SK-N-SH (cell line): Measurements from ENCODE around the gene NARS2. TPM values are rescaled to one million over a fixed set of nuclear protein-coding genes. Genes with fewer than 3 reads are reported as not detected.

ENCODE experiments used
- CTCF ChIA-PET: fragments of 300-600, 350-600 bp; formaldehyde crosslinking; extraction: SDS; loops from one replicate; lab custom pipeline; 2021; lab: Yijun Ruan, JAX
- POLR2A ChIA-PET: fragments of 350-600 bp; sonication (Branson Sonifier 250); formaldehyde crosslinking; extraction: SDS; loops from one replicate; lab custom pipeline; 2020; ENCODE audit warnings: antibody characterized with exemption, inconsistent platforms; lab: Yijun Ruan, JAX
- DNase-seq: peaks from one replicate; pipeline ENCODE4 v3.0.0; 2012
- H2AFZ ChIP-seq: fragments of 200-600 bp; sonication (generic); 2 replicates; pipeline ENCODE4 v1.8.1; 2016; ENCODE audit warnings: antibody characterized with exemption, mild to moderate bottlenecking, low read depth
- H3F3A ChIP-seq: fragments of 200-600 bp; sonication (generic); replicated peaks from 2 replicates; pipeline ENCODE3; 2016; ENCODE audit warnings: antibody characterized with exemption, mild to moderate bottlenecking; ENCODE audit not compliant: insufficient read depth
- H3K27ac ChIP-seq, 2 experiments: fragments of 200-500 bp in 1 of 2; fragments of 200-600 bp in 1 of 2; sonication (Bioruptor generic) in 1 of 2; sonication (generic), shearing (Covaris generic) in 1 of 2; 2 replicates each; pipeline versions ENCODE4 v1.5.1 to v1.6.1; 2014 to 2016; ENCODE audit warnings: low read depth in 2 of 2, inconsistent platforms in 1 of 2, low read length in 1 of 2, mild to moderate bottlenecking in 1 of 2, mixed read lengths in 1 of 2
- H3K27me3 ChIP-seq: fragments of 200-600 bp; sonication (generic), shearing (Covaris generic); 2 replicates; pipeline ENCODE4 v1.6.1; 2016; ENCODE audit warnings: mixed run types; ENCODE audit not compliant: insufficient read depth
- H3K36me3 ChIP-seq, 2 experiments: fragments of 200-500 bp in 1 of 2; fragments of 200-600 bp in 1 of 2; sonication (Bioruptor generic) in 1 of 2; sonication (generic) in 1 of 2; replicated peaks in 1 of 2; 2 replicates each; pipeline versions ENCODE3 to v1.5.1; 2014 to 2016; ENCODE audit warnings: low read length in 1 of 2, mild to moderate bottlenecking in 1 of 2; ENCODE audit not compliant: insufficient read depth in 2 of 2, control insufficient read depth in 1 of 2
- H3K4me1 ChIP-seq, 2 experiments: fragments of 200-500 bp in 1 of 2; fragments of 200-600 bp in 1 of 2; sonication (Bioruptor generic) in 1 of 2; sonication (generic), shearing (Covaris generic) in 1 of 2; 2 replicates each; pipeline versions ENCODE4 v1.5.1 to v1.6.1; 2014 to 2016; ENCODE audit warnings: low read depth in 1 of 2, low read length in 1 of 2, mixed run types in 1 of 2; ENCODE audit not compliant: insufficient read depth in 2 of 2, control insufficient read depth in 1 of 2
- H3K4me2 ChIP-seq: fragments of 200-600 bp; sonication (generic), shearing (Covaris generic); 2 replicates; pipeline ENCODE4 v1.6.1; 2017; ENCODE audit warnings: mixed run types
- H3K4me3 ChIP-seq, 2 experiments: fragments of 200-500 bp in 1 of 2; fragments of 200-600 bp in 1 of 2; sonication (Bioruptor generic) in 1 of 2; sonication (generic), shearing (Covaris generic) in 1 of 2; 2 replicates each; pipeline versions ENCODE4 v1.5.1 to v1.8.1; 2014 to 2016; ENCODE audit warnings: low read depth in 2 of 2, inconsistent platforms in 1 of 2, low read length in 1 of 2, mild to moderate bottlenecking in 1 of 2, mixed read lengths in 1 of 2, moderate library complexity in 1 of 2
- H3K79me2 ChIP-seq: fragments of 200-600 bp; sonication (generic); 2 replicates; pipeline ENCODE4 v1.8.1; 2017; ENCODE audit warnings: mild to moderate bottlenecking; ENCODE audit not compliant: insufficient read depth
- H3K9ac ChIP-seq: fragments of 200-600 bp; sonication (generic); 2 replicates; pipeline ENCODE4 v1.6.1; 2017; ENCODE audit warnings: mixed run types
- H3K9me2 ChIP-seq: fragments of 200-600 bp; sonication (generic); 2 replicates; pipeline ENCODE4 v1.6.1; 2017; ENCODE audit warnings: mixed run types
- H3K9me3 ChIP-seq: fragments of 200-600 bp; sonication (generic); 2 replicates; pipeline ENCODE4 v1.6.1; 2017; ENCODE audit warnings: mixed run types, mild to moderate bottlenecking, moderate library complexity
- H4K20me1 ChIP-seq: fragments of 200-600 bp; sonication (generic); 2 replicates; pipeline ENCODE4 v1.6.1; 2017; ENCODE audit warnings: mild to moderate bottlenecking, mixed run types; ENCODE audit not compliant: insufficient read depth
- CHD2 ChIP-seq: fragments of 150-350 bp; IDR thresholded peaks from 2 replicates; pipeline ENCODE4 v1.6.1; 2018; ENCODE audit warnings: low read length; ENCODE audit not compliant: partially characterized antibody
- ELF1 ChIP-seq: IDR thresholded peaks from 2 replicates; pipeline ENCODE4 v1.4.0; 2012
- FOXJ3 ChIP-seq: sonication (generic); formaldehyde crosslinking; IDR thresholded peaks from 2 replicates; pipeline ENCODE4 v1.5.1; 2020; ENCODE audit warnings: mild to moderate bottlenecking, missing genetic modification reagents
- GABPA ChIP-seq: IDR thresholded peaks from 2 replicates; pipeline ENCODE4 v1.4.0; 2012; ENCODE audit warnings: low read depth, mild to moderate bottlenecking
- GATA2 ChIP-seq: sonication (generic); formaldehyde crosslinking; IDR thresholded peaks from 2 replicates; pipeline ENCODE4 v1.5.0; 2020; ENCODE audit warnings: mild to moderate bottlenecking, missing genetic modification reagents
- IRF3 ChIP-seq: fragments of 150-350 bp; IDR thresholded peaks from 2 replicates; pipeline ENCODE4 v1.6.1; 2016; ENCODE audit warnings: mild to moderate bottlenecking, low read depth, low read length
- NRF1 ChIP-seq: IDR thresholded peaks from 2 replicates; pipeline ENCODE4 v1.6.1; 2012; ENCODE audit warnings: low read depth, mild to moderate bottlenecking, low read length
- POLR2AphosphoS5 ChIP-seq: IDR thresholded peaks from 2 replicates; pipeline ENCODE4 v1.6.1; 2012; ENCODE audit warnings: low read depth, low read length
- RFX5 ChIP-seq: IDR thresholded peaks from 2 replicates; pipeline ENCODE4 v1.6.1; 2012; ENCODE audit warnings: mild to moderate bottlenecking, improper control_type of control experiment, low read length
- RXRA ChIP-seq: IDR thresholded peaks from 2 replicates; pipeline ENCODE4 v1.4.0; 2012; ENCODE audit warnings: low read depth, mild to moderate bottlenecking, borderline replicate concordance
- SMC3 ChIP-seq: IDR thresholded peaks from 2 replicates; pipeline ENCODE4 v1.6.1; 2012; ENCODE audit warnings: low read depth, low read length, improper control_type of control experiment
- TCF12 ChIP-seq: IDR thresholded peaks from 2 replicates; pipeline ENCODE4 v1.4.0; 2012
- ZBTB33 ChIP-seq: IDR thresholded peaks from 2 replicates; pipeline ENCODE4 v1.4.0; 2012; ENCODE audit warnings: low read depth, borderline replicate concordance
- WGBS: methylation state at CpG from one replicate; pipeline ENCODE4 v1.1.6; 2017; ENCODE audit warnings: low lambda C conversion rate; 5-methylcytosine and 5-hydroxymethylcytosine counted together
- polyA plus RNA-seq, 3 experiments: library from polyadenylated mRNA; depleted of rRNA; stranded (reverse); fragments of >200 nt; gene quantifications; 2 replicates each; pipeline ENCODE4 v1.2.3, GENCODE V29; 2012
- TF ChIP-seq, protein P1 (sequence below): fragments of 150-350 bp; IDR thresholded peaks from 2 replicates; pipeline ENCODE4 v1.6.1; 2017; ENCODE audit warnings: antibody characterized with exemption, low read length, low read depth, borderline replicate concordance

The NARS2 gene
- polyA plus RNA-seq, 1 of the 3 experiments (the other 2 are of a cell fraction), result 8.9 TPM

DNA sequence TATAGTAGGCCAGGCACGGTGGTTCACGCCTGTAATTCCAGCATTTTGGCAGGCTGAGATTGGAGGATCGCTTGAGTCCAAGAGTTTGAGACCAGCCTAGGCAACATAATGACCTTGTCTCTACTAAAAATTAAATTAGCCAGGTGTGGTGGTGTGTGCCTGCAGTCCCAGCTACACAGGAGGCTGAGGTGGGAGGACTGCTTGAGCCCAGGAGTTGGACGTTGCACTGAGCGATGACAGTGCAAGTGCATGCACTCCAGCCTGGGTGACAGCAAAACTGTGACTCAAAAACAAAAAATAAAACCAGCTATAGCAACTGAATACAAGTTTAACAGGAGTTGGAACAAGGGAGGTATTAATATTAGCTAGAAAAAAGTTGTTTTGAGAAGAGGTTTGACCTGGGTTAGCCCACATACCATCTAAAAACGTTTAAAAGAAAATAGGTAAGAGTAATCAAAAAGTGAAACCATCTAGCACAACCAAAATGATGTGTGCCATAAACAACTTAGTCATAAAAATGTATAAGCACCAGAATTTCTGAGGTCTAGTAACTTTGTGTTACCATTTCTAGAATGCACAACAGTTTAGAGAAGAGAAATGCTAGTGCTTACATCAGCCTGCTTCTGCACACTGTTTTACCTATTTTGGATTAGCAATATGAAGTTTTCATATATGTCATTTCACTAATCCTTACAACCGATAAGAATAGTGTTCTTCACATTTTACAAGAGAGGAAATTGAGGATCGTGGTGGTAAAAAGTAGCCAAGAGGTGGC lies 26.5 kb downstream of the NARS2 start:
- no peak for TF ChIP-seq ZBTB33
- no peak for TF ChIP-seq RFX5
- TF ChIP-seq GABPA, result no peak
- no peak for TF ChIP-seq SMC3
- no peak for TF ChIP-seq NRF1
- TF ChIP-seq ELF1, result no peak
- no peaks in the 10 kb centered on the region for H3K9me3 ChIP-seq
- H4K20me1 ChIP-seq, result no peaks in the 10 kb centered on the region
- peaks cover 0 to 5% of the 10 kb centered on the region in 2 experiments for H3K36me3 ChIP-seq
- no peak for DNase-seq
- no peak overlapping the region for H3K27ac ChIP-seq
- H3K9me2 ChIP-seq, result no peaks in the 10 kb centered on the region
- H3K27me3 ChIP-seq, result no peaks in the 10 kb centered on the region
- H2AFZ ChIP-seq, result no peak overlapping the region
- POLR2A ChIA-PET, result no interaction called here
- H3K79me2 ChIP-seq, result no peaks in the 10 kb centered on the region
- H3F3A ChIP-seq, result no peaks in the 10 kb centered on the region
- 93% methylated on average over 8 of the region's 8 CpGs for whole genome bisulfite sequencing
- H3K4me1 ChIP-seq, result peaks cover 0 to 3% of the 10 kb centered on the region in 2 experiments; a peak in 1 of 4 replicates
- no peak overlapping the region for H3K4me3 ChIP-seq
- no peak overlapping the region for H3K4me2 ChIP-seq
- CTCF ChIA-PET, result interaction anchor here (3.4 kb wide), 1 partner anchor 17 kb away, joined by 22 read pairs; no protein-coding TSS in a partner anchor
- H3K9ac ChIP-seq, result no peak overlapping the region

- WGBS, result 99% methylated on average over 2 of the region's 2 CpGs
- Histone ChIP-seq H3K27ac (no peak overlapping the region), H3K36me3 (peaks cover 2 to 4% of the 10 kb centered on the region in 2 experiments), H3K27me3 (no peaks in the 10 kb centered on the region), H3K9ac (no peak overlapping the region)
- DNase-seq, result no peak
- no peak for TF ChIP-seq RXRA
- TF ChIP-seq GATA2, result no peak
- TF ChIP-seq FOXJ3 (CRISPR knock-in tag), result no peak
- no peak for TF ChIP-seq NRF1
- TF ChIP-seq RFX5, result no peak
- TF ChIP-seq TCF12, result no peak
- TF ChIP-seq CHD2, result no peak
- no peak for TF ChIP-seq POLR2AphosphoS5
- TF ChIP-seq IRF3, result no peak
- TF ChIP-seq, protein P1, sequence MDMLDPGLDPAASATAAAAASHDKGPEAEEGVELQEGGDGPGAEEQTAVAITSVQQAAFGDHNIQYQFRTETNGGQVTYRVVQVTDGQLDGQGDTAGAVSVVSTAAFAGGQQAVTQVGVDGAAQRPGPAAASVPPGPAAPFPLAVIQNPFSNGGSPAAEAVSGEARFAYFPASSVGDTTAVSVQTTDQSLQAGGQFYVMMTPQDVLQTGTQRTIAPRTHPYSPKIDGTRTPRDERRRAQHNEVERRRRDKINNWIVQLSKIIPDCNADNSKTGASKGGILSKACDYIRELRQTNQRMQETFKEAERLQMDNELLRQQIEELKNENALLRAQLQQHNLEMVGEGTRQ, result no peak
- TF ChIP-seq, all 33 proteins: peak for 0
- H3K4me3 ChIP-seq, result no peak overlapping the region
- H3F3A ChIP-seq, result no peaks in the 10 kb centered on the region
- no peak overlapping the region for H3K4me2 ChIP-seq
- ChIA-PET POLR2A (no interaction called here), CTCF (no interaction called here)
- H3K4me1 ChIP-seq, result 0 out of 4 replicates have a peak, but pooled peaks cover 0 to 3% of the 10 kb centered on the region in 2 experiments
- H3K79me2 ChIP-seq, result no peaks in the 10 kb centered on the region
- H2AFZ ChIP-seq, result no peak overlapping the region
- H3K9me3 ChIP-seq, result no peaks in the 10 kb centered on the region
- no peaks in the 10 kb centered on the region for H3K9me2 ChIP-seq
- no peaks in the 10 kb centered on the region for H4K20me1 ChIP-seq
Observed at GRCh38 chr11:78542007-78542406, 32.7 kb downstream of the NARS2 start.
